HS-5 (cell line): Measurements from ENCODE around the gene DMRT1.

ENCODE experiments used
- DNase-seq: peaks from one replicate; pipeline ENCODE4 v3.0.0-alpha.2; 2012; ENCODE audit warnings: low read depth

DMRT1 gene

DNA sequence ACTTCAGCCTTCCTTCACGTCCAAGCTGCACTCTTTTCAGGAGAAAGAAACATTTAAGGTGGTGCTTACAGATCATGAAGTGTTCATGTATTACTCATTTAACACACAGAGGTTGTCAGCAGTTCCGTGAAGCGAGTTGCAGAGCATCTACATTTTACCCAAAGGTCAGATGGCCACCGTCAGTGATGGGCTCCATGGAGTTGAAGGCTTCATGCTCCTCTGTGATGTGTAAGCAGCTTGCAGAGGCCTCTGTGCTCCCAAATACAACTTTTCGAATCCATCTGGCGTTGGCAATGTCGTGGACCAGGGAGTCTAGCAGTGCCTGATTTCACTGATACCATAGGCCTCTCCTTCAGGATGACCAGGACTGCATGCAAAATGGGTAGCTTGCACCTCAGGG is 81.2 kb downstream of the DMRT1 start:
- no peak for DNase-seq

GRCh38 chr9:926976-927375 is 85.5 kb downstream of the DMRT1 start:
- DNase-seq = no peak

DNA sequence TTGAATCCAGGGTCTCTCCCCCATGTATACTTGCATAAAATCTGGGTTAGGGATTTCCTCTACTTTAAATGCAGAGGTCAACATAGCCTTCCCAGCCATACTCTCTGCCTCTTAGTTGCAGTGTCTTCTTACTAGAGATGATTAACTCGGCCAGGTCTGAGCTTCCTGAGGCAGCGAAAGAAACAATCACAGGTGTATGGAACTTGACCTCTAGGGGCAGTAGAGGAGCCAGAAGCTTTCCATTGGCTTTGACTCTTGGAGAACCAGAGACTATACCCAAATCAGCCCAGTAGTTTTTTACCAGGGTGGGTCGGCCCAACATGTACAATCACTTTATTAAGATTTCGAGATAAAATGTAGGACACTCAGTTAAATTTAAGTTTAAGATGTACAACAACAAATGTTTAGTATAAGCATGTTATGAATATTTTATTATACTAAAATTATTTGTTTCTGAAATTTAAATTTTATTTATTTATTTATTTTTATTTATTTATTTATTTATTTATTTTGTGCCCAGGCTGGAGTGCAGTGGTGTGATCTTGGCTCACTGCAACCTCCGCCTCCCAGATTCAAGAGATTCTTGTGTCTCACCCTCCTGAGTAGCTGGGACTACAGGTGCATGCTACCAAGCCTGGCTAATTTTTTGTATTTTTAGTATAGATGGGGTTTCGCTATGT is 87.0 kb downstream of the DMRT1 start:
- DNase-seq = no peak

DNA sequence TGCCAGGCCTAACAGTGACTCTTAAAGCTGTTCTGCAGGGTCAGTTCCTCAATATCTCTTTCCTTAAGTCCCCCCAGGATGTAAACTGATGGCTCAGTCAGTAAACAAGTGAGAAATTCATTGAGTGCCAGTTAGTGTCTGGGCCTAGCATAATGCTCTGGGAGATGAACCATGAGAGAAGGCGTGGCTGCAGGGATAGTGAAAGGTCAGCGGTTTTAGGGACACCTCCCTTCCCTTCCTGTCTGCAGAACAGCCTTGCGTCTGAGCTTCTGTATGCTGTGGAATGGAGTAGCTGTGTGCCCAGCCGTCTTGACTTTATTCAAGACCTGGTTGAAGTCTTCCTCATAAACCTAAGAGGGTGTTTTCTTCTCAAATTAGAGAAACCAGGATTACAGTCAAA is 88.2 kb downstream of the DMRT1 start:
- no peak for DNase-seq

GRCh38 chr9:933356-933755 is 91.9 kb downstream of the DMRT1 start:
- no peak for DNase-seq

DNA sequence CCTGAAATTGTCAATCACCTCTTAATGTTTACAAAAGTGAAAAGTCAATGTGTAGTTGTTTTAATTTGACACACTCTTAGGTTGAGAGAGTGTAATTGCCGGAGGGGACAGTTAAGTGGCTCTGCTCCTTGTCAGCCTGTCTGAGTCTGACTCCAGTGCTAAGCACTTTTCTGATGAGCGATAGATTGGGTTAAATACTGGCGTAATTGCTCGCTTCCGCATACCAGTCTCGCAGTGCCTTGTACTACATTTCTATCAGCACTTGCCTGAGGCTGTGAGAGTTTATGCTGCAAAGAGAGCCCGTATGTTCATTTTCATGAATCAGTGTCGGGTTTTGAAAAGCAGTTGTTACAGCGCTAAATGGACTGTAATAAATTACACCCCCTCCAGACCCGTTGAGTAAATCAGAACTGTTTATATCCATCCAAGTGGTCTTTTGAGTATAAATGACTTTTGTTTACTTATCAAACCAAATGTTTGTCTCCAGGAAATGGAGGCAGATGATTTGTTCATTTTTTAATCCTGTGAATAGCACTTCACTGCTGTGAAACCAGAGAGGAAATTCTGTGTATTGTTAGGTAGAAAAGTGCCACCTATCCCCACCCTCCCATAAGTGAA is 94.0 kb downstream of the DMRT1 start:
- DNase-seq = no peak

GRCh38 chr9:942805-943580 is 101.5 kb downstream of the DMRT1 start:
- DNase-seq = no peak

- no peak for DNase-seq
Measured at GRCh38 chr9:947985-948384, 106.5 kb downstream of the DMRT1 start.

DNA sequence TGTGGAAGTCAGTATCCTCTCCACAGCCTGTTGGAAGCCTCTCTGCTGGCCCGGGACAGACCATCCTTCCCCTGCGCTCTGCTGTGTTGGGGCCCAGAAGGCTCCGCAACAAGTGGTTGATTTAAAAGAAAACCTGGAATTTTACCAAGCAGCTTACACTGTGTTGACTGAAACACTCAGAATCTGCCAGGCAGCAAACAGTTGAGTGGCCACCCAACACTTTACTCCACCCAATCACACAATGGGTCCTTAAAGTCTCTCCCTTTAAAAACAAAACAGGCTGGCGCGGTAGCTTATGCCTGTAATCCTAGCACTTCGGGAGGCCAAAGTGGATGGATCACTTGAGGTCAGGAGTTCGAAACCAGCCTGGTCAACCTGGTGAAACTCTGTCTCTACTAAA is 107.0 kb downstream of the DMRT1 start:
- no peak for DNase-seq

DNA sequence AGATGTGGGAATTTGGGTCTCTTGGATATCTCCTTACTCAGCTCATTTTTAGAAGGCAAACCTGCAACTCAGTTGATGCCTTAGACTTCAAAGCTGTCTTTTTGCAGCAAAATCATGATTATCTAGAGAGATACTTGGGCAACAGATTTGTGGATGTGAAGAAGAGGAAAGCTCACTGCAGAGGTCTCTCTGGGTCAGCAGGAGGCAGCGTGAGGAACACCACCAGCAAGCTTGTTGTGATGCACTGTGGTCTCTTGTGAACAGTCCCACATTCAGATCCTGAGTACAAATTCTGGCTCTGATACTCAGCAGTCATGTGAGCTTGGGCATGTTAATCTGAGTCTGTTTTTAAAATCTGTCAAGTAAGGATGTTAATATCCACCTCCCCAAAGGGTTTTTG is 108.6 kb downstream of the DMRT1 start:
- no peak for DNase-seq

- no peak for DNase-seq
Measured at GRCh38 chr9:952546-952945, 111.0 kb downstream of the DMRT1 start.

DNA sequence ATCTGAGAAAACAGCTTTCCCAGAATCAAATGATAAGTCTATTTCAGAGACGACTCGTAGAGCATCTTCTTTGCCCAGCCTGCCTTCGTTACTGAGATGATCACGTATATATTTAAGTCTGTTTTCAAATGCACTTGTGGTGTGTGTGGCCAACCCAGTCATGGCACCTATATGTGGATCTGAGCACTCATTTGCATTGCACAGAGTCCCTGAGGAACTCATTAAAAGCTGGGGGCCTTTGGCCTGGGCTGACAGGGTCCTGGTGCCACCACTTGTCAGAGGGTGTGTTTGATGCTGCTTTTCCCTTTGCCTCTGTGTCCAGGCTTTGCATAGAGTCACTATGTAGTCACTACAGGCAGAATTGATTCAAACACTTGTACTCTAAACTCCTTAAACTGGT is 117.6 kb downstream of the DMRT1 start:
- no peak for DNase-seq

DNA sequence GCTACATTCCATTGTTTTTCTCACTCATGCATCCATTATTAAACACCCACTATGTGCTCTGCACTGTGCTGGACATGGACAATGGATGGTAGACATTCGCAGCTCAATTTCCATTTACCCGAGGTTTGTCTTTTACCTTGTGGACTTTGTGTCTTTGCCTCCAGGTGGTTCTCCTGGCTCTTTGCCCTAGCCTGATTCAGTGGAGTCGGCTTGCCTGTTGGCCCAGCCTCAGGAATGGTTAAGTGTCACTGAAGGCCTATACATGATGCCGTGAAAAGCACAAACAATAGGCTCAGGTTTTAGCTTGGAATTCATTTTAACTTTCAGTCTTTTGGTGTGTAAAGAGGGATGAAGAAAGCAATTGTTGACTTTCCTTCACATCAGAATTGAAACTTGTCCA is 118.4 kb downstream of the DMRT1 start:
- no peak for DNase-seq

- DNase-seq = peak; percentile 24
Measured at GRCh38 chr9:962023-962422, 120.5 kb downstream of the DMRT1 start.

GRCh38 chr9:965497-965896 is 124.0 kb downstream of the DMRT1 start:
- no peak for DNase-seq

DNA sequence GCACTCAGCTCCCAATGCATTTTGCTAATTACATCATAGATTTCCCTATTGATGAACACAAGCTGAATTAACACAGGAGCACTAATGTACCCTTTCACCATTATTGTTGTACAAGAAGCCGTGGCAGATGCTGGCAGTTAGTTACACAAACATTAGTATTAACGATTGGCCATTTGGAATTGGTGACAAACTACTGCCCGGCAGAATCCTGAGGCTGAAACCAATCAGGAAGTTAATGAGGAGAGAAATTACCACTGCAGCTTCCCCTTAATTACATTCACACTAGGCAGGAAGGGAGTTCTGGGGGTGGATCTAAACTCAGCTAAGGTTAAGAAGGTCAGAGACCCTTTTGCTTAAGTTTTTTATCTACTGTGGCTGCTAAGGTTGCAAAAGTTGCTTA is 125.4 kb downstream of the DMRT1 start:
- DNase-seq = no peak

GRCh38 chr9:967436-967835 is 125.9 kb downstream of the DMRT1 start:
- no peak for DNase-seq

GRCh38 chr9:967903-968641 is 126.6 kb downstream of the DMRT1 start:
- DNase-seq = no peak

- DNase-seq = no peak
Measured at GRCh38 chr9:969310-970150, 128.0 kb downstream of the DMRT1 start.

GRCh38 chr9:970151-970996 is 128.9 kb downstream of the DMRT1 start:
- DNase-seq = no peak
